Gastrocnemius medialis (tissue), 4 donors: ENCODE results near the gene USP37.

Experiments
- CTCF ChIP-seq, 5 experiments: fragments of 450-650 bp in 3 of 5; fragments of 200-600 bp in 2 of 5; sonication (generic) in 2 of 5; IDR thresholded peaks in 4 of 5; conservative IDR thresholded peaks in 1 of 5; 1 replicate in 4 of 5; 2 replicates in 1 of 5; pipeline ENCODE4 v1.5.1; 2016 to 2019; ENCODE audit warnings: antibody characterized with exemption in 5 of 5, mild to moderate bottlenecking in 3 of 5, moderate library complexity in 3 of 5
- POLR2A ChIP-seq, 2 donors: fragments of 450-650 bp; IDR thresholded peaks; one replicate each; pipeline ENCODE4 v1.6.1; 2017; ENCODE audit warnings: antibody characterized with exemption in 2 of 2, mild to moderate bottlenecking in 2 of 2, moderate library complexity in 2 of 2

- no peak for TF ChIP-seq POLR2A (IDR thresholded peaks at IDR 0.05)
- no peak for TF ChIP-seq CTCF (IDR thresholded peaks at IDR 0.05 in 4 of 5, conservative IDR thresholded peaks at IDR 0.05 in 1 of 5)
These were observed 96.2 kb downstream of the USP37 start for GRCh38 chr2:218471982-218472381.
